Glutamatergic neuron (in vitro differentiated cells): ENCODE results near the gene CHAF1B. TPM values are rescaled to one million over a fixed set of nuclear protein-coding genes. Genes with fewer than 3 reads are reported as not detected.

Source experiments
- DNase-seq: peaks from one replicate; pipeline ENCODE4 v3.0.0; 2022
- H3K27ac Mint-ChIP-seq: one replicate; pipeline ENCODE4 v1.8.0; 2020; ENCODE audit warnings: mild to moderate bottlenecking, mixed read lengths, inconsistent platforms; ENCODE audit not compliant: unreplicated experiment
- H3K27me3 Mint-ChIP-seq: one replicate; pipeline ENCODE4 v1.8.0; 2020; ENCODE audit warnings: mild to moderate bottlenecking, moderate library complexity, mixed read lengths, inconsistent platforms; ENCODE audit not compliant: unreplicated experiment
- H3K36me3 Mint-ChIP-seq: one replicate; pipeline ENCODE4 v1.8.0; 2020; ENCODE audit warnings: mild to moderate bottlenecking, mixed read lengths, inconsistent platforms; ENCODE audit not compliant: unreplicated experiment
- H3K4me1 Mint-ChIP-seq: one replicate; pipeline ENCODE4 v1.8.0; 2020; ENCODE audit warnings: mild to moderate bottlenecking, low read depth, mixed read lengths, inconsistent platforms; ENCODE audit not compliant: unreplicated experiment
- H3K4me3 Mint-ChIP-seq: one replicate; pipeline ENCODE4 v1.8.0; 2020; ENCODE audit warnings: mild to moderate bottlenecking, mixed read lengths, inconsistent platforms; ENCODE audit not compliant: unreplicated experiment
- H3K9me3 Mint-ChIP-seq: one replicate; pipeline ENCODE4 v1.8.0; 2020; ENCODE audit warnings: mild to moderate bottlenecking, moderate library complexity, mixed read lengths, inconsistent platforms; ENCODE audit not compliant: unreplicated experiment
- CTCF ChIP-seq: fragments of 200-600 bp; sonication (generic); IDR thresholded peaks from one replicate; pipeline ENCODE4 v1.5.0; 2021; ENCODE audit not compliant: partially characterized antibody, unreplicated experiment
- total RNA-seq: library from RNA; stranded (reverse); fragmentation: NEBNext Ultra II Directional; extraction: Animal tissue kit (Norgen Biotek cat#: 25700); gene quantifications from one replicate; pipeline ENCODE4 v1.2.1, GENCODE V29; 2021; ENCODE audit not compliant: unreplicated experiment

Gene CHAF1B
- total RNA-seq, 1 donor from 2014 or later: 2.0 TPM

GRCh38 chr21:36424592-36424991 is 39.4 kb downstream of the CHAF1B start:
- Mint-ChIP-seq H3K4me3 (no peak overlapping the region), H3K9me3 (peaks cover 7% of the 10 kb centered on the region), H3K27me3 (peaks cover 6% of the 10 kb centered on the region), H3K36me3 (no peaks in the 10 kb centered on the region), H3K4me1 (peaks cover 13% of the 10 kb centered on the region), H3K27ac (no peak overlapping the region)
- TF ChIP-seq CTCF: no peak
- no peak for DNase-seq

- no peak for TF ChIP-seq CTCF
- H3K9me3 Mint-ChIP-seq: peaks cover 7% of the 10 kb centered on the region
- peaks cover 11% of the 10 kb centered on the region for H3K4me1 Mint-ChIP-seq
- H3K4me3 Mint-ChIP-seq: no peak overlapping the region
- no peak for DNase-seq
- no peaks in the 10 kb centered on the region for H3K36me3 Mint-ChIP-seq
- H3K27ac Mint-ChIP-seq: no peak overlapping the region
- H3K27me3 Mint-ChIP-seq: peaks cover 6% of the 10 kb centered on the region
Measured at GRCh38 chr21:36425286-36425685, 40.1 kb downstream of the CHAF1B start.

DNA sequence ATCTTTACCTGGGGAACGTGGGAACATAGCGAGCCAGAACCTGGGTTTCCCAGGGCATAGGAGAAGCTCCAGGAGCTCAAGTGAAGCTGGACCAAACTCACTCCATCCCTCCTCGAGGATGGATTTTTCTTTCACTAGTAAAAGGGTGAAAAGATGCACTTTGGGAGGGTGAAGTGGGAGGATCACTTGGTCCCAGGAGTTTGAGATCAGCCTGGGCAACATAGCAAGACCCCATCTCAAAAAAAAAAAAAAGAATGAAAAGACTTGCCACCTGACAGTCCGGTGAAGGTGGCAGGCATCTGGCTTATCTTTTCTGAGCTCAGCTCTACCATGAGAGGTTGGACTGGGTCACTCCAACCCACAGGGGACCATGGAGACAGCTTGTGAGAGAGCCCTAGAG is 42.3 kb downstream of the CHAF1B start:
- peaks cover 7% of the 10 kb centered on the region for H3K9me3 Mint-ChIP-seq
- no peak for TF ChIP-seq CTCF
- peaks cover 14% of the 10 kb centered on the region for H3K4me1 Mint-ChIP-seq
- peaks cover 4% of the 10 kb centered on the region for H3K27me3 Mint-ChIP-seq
- no peak overlapping the region for H3K4me3 Mint-ChIP-seq
- no peak for DNase-seq
- no peak overlapping the region for H3K27ac Mint-ChIP-seq
- H3K36me3 Mint-ChIP-seq: no peaks in the 10 kb centered on the region

DNA sequence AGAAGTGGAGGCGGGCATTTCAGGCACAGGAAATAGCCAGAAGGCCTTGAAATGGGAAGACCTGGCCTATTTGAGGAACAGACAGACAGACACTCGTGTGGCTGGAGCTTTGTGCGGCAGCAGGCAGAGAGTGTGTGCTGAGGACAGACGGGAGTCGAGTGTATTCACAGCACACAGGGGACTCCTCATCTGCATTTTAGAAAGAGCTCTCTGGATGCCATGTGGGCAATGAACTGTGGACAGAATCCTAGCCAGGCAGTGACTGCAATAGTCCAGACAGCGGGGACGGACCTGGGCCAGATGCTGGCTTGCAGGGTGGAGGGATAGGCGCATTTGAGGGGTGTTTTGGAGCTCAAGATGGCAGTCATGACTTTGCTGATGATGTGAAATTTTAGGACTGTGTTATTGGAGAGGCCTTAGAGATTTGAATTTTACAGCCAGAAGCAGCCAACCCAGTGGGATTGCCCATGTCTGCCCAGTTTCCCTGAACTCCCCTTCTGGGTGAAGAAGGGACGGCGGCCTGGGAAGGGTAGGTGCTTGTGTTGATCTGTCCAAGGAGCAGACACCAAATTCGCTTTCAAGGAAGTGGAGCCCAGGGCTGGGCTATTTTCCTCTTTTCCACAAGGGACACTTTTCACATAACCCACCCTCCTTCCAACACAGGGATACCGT is 43.7 kb downstream of the CHAF1B start:
- peak overlapping the region; percentile 9 for H3K4me3 Mint-ChIP-seq
- no peaks in the 10 kb centered on the region for H3K36me3 Mint-ChIP-seq

More for the DNA sequence above, 43.7 kb downstream of the CHAF1B start:
- Mint-ChIP-seq H3K27ac (peak overlapping the region; percentile 52), H3K9me3 (peaks cover 6% of the 10 kb centered on the region), H3K27me3 (peaks cover 2% of the 10 kb centered on the region), H3K4me1 (peaks cover 18% of the 10 kb centered on the region)
- DNase-seq: peak; percentile 28
- no peak for TF ChIP-seq CTCF
